Hematopoietic multipotent progenitor cell treated with erythropoietin and hydrocortisone succinate and interleukin-3 and kit ligand, for 4 days (in vitro differentiated cells): ENCODE results near the gene CHAMP1.

Experiments
- DNase-seq: peaks from one replicate; pipeline ENCODE4 v3.0.0-alpha.2; 2015

The CHAMP1 gene

GRCh38 chr13:114314074-114314912, at the start of gene CHAMP1:
TSS of gene CHAMP1 (plus strand) at chr13:114314503. CDS start at chr13:114323843, 9,340 bp downstream.
- DNase-seq: peak; percentile 98

GRCh38 chr13:114264886-114265611, 49.3 kb upstream of the CHAMP1 start:
- DNase-seq: no peak

GRCh38 chr13:114266241-114266640, 48.1 kb upstream of the CHAMP1 start:
- no peak for DNase-seq

GRCh38 chr13:114268344-114269280, 45.7 kb upstream of the CHAMP1 start:
- DNase-seq: no peak

GRCh38 chr13:114269281-114269770, 45.0 kb upstream of the CHAMP1 start:
- no peak for DNase-seq

- DNase-seq: no peak
Measured at GRCh38 chr13:114272977-114273376, 41.3 kb upstream of the CHAMP1 start.

GRCh38 chr13:114275304-114275703, 39.0 kb upstream of the CHAMP1 start:
- DNase-seq: peak; percentile 67

GRCh38 chr13:114279146-114279545, 35.2 kb upstream of the CHAMP1 start:
- peak; percentile 18 for DNase-seq

GRCh38 chr13:114279758-114280355, 34.4 kb upstream of the CHAMP1 start:
- DNase-seq: no peak

- DNase-seq: peak; percentile 96
Measured at GRCh38 chr13:114281351-114282040, 32.8 kb upstream of the CHAMP1 start, which contains the start of gene UPF3A. TSS of gene UPF3A (plus strand) at chr13:114281601. CDS start at chr13:114281640, 39 bp downstream.

- peak; percentile 90 for DNase-seq
Measured at GRCh38 chr13:114282041-114282670, 32.1 kb upstream of the CHAMP1 start.

GRCh38 chr13:114283576-114283975, 30.7 kb upstream of the CHAMP1 start:
- peak; percentile 70 for DNase-seq

GRCh38 chr13:114284680-114285079, 29.6 kb upstream of the CHAMP1 start:
- no peak for DNase-seq

GRCh38 chr13:114285166-114285808, 29.0 kb upstream of the CHAMP1 start:
- no peak for DNase-seq

- no peak for DNase-seq
Measured at GRCh38 chr13:114286808-114287207, 27.5 kb upstream of the CHAMP1 start.

- no peak for DNase-seq
Measured at GRCh38 chr13:114288157-114288591, 26.1 kb upstream of the CHAMP1 start.

- no peak for DNase-seq
Measured at GRCh38 chr13:114296448-114296847, 17.9 kb upstream of the CHAMP1 start.

GRCh38 chr13:114296902-114297301, 17.4 kb upstream of the CHAMP1 start:
- no peak for DNase-seq

- no peak for DNase-seq
Measured at GRCh38 chr13:114298866-114299265, 15.4 kb upstream of the CHAMP1 start.

- no peak for DNase-seq
Measured at GRCh38 chr13:114299604-114300305, 14.5 kb upstream of the CHAMP1 start.
